H9 (cell line): Measurements from ENCODE around the gene CAGE1. TPM values are rescaled to one million over a fixed set of nuclear protein-coding genes. Genes with fewer than 3 reads are reported as not detected.

Experiments used
- DNase-seq: peaks from one replicate; pipeline ENCODE4 v3.0.0-alpha.2; 2017
- H2AFZ ChIP-seq: one replicate; pipeline ENCODE4 v1.6.1; 2013; ENCODE audit warnings: mild to moderate bottlenecking, low read length, control low read depth, moderate library complexity
- H2AK5ac ChIP-seq: 2 replicates; pipeline ENCODE4 v1.6.1; 2013; ENCODE audit warnings: low read length, control low read depth, mixed read lengths; ENCODE audit not compliant: insufficient read length
- H2BK120ac ChIP-seq: one replicate; pipeline ENCODE4 v1.6.1; 2013; ENCODE audit warnings: low read depth, mild to moderate bottlenecking, low read length, control low read depth, inconsistent platforms; ENCODE audit not compliant: poor library complexity, severe bottlenecking
- H2BK12ac ChIP-seq: 2 replicates; pipeline ENCODE4 v1.6.1; 2013; ENCODE audit warnings: low read length, control low read depth, mixed read lengths, low read depth; ENCODE audit not compliant: insufficient read length
- H2BK15ac ChIP-seq: 2 replicates; pipeline ENCODE4 v1.6.1; 2013; ENCODE audit warnings: low read depth, low read length, control low read depth
- H2BK20ac ChIP-seq: one replicate; pipeline ENCODE4 v1.6.1; 2013; ENCODE audit warnings: low read depth, mild to moderate bottlenecking, low read length, control low read depth, inconsistent platforms; ENCODE audit not compliant: poor library complexity, severe bottlenecking
- H2BK5ac ChIP-seq: 2 replicates; pipeline ENCODE4 v1.6.1; 2013; ENCODE audit warnings: low read length, control low read depth, mixed read lengths; ENCODE audit not compliant: insufficient read length
- H3K14ac ChIP-seq: 2 replicates; pipeline ENCODE4 v1.6.1; 2013; ENCODE audit warnings: low read length, control low read depth; ENCODE audit not compliant: insufficient read depth
- H3K18ac ChIP-seq: 2 replicates; pipeline ENCODE4 v1.6.1; 2013; ENCODE audit warnings: low read depth, mild to moderate bottlenecking, mixed read lengths, low read length, control low read depth; ENCODE audit not compliant: insufficient read length
- H3K23ac ChIP-seq: 2 replicates; pipeline ENCODE4 v1.6.1; 2013; ENCODE audit warnings: low read length, control low read depth, mixed read lengths, low read depth; ENCODE audit not compliant: insufficient read length
- H3K23me2 ChIP-seq: 2 replicates; pipeline ENCODE4 v1.6.1; 2013; ENCODE audit warnings: low read depth, mild to moderate bottlenecking, mixed read lengths, low read length, control low read depth; ENCODE audit not compliant: insufficient read length, poor library complexity, severe bottlenecking
- H3K27ac ChIP-seq: 2 replicates; pipeline ENCODE4 v1.5.1; 2013; ENCODE audit warnings: low read length, control low read depth, mixed read lengths, low read depth; ENCODE audit not compliant: insufficient read length
- H3K27me3 ChIP-seq: 2 replicates; pipeline ENCODE4 v1.6.1; 2013; ENCODE audit warnings: low read length, control low read depth, inconsistent platforms; ENCODE audit not compliant: insufficient read depth
- H3K4ac ChIP-seq: 2 replicates; pipeline ENCODE4 v1.6.1; 2013; ENCODE audit warnings: low read depth, mild to moderate bottlenecking, control low read depth, inconsistent platforms, low read length, moderate library complexity
- H3K4me1 ChIP-seq: 2 replicates; pipeline ENCODE4 v1.6.1; 2013; ENCODE audit warnings: low read length, control low read depth, inconsistent platforms; ENCODE audit not compliant: insufficient read depth
- H3K4me2 ChIP-seq: 2 replicates; pipeline ENCODE4 v1.6.1; 2013; ENCODE audit warnings: low read length, control low read depth, mixed read lengths; ENCODE audit not compliant: insufficient read length, insufficient read depth
- H3K56ac ChIP-seq: 2 replicates; pipeline ENCODE4 v1.6.1; 2013; ENCODE audit warnings: low read depth, mild to moderate bottlenecking, mixed read lengths, low read length, control low read depth; ENCODE audit not compliant: insufficient read length
- H3K79me1 ChIP-seq: 2 replicates; pipeline ENCODE4 v1.6.1; 2013; ENCODE audit warnings: low read depth, mild to moderate bottlenecking, moderate library complexity, low read length, control low read depth, inconsistent platforms; ENCODE audit not compliant: insufficient read depth, poor library complexity, severe bottlenecking
- H3K79me2 ChIP-seq: 2 replicates; pipeline ENCODE4 v1.6.1; 2013; ENCODE audit warnings: low read length, control low read depth, inconsistent platforms; ENCODE audit not compliant: insufficient read depth
- H3K9ac ChIP-seq: 2 replicates; pipeline ENCODE4 v1.6.1; 2013; ENCODE audit warnings: low read length, control low read depth, mixed read lengths; ENCODE audit not compliant: insufficient read length; ENCODE audit errors: extremely low read depth
- H3K9me3 ChIP-seq: one replicate; pipeline ENCODE4 v1.6.1; 2013; ENCODE audit warnings: low read depth, low read length, inconsistent platforms; ENCODE audit not compliant: control insufficient read depth
- H3T11ph ChIP-seq: one replicate; pipeline ENCODE4 v1.6.1; 2013; ENCODE audit warnings: mild to moderate bottlenecking, low read length, control low read depth, inconsistent platforms
- H4K20me1 ChIP-seq: one replicate; pipeline ENCODE4 v1.6.1; 2013; ENCODE audit not compliant: control insufficient read depth, insufficient read length, insufficient read depth
- H4K5ac ChIP-seq: 2 replicates; pipeline ENCODE4 v1.6.1; 2013; ENCODE audit warnings: low read depth, mild to moderate bottlenecking, mixed read lengths, low read length, control low read depth; ENCODE audit not compliant: insufficient read length
- H4K8ac ChIP-seq: replicated peaks from 2 replicates; pipeline ENCODE4 v1.6.1; 2013; ENCODE audit warnings: low read length, control low read depth, mixed read lengths, low read depth; ENCODE audit not compliant: insufficient read length
- H4K91ac ChIP-seq: 2 replicates; pipeline ENCODE4 v1.6.1; 2013; ENCODE audit warnings: low read depth, mild to moderate bottlenecking, moderate library complexity, mixed read lengths, low read length, control low read depth; ENCODE audit not compliant: insufficient read length
- H3K27ac Mint-ChIP-seq, 3 experiments: 2 replicates in 2 of 3; 3 replicates in 1 of 3; pipeline ENCODE4 v1.8.0; 2020 to 2021; ENCODE audit warnings: mixed read lengths in 3 of 3, mild to moderate bottlenecking in 1 of 3, moderate library complexity in 1 of 3
- H3K27me3 Mint-ChIP-seq: 2 replicates; pipeline ENCODE4 v1.8.0; 2021; ENCODE audit warnings: low read depth, mild to moderate bottlenecking, moderate library complexity, mixed read lengths
- H3K36me3 Mint-ChIP-seq, 3 experiments: 2 replicates in 2 of 3; 3 replicates in 1 of 3; pipeline ENCODE4 v1.8.0; 2020 to 2021; ENCODE audit warnings: low read depth in 3 of 3, mixed read lengths in 3 of 3; ENCODE audit not compliant: insufficient read depth in 1 of 3
- H3K4me1 Mint-ChIP-seq, 2 experiments: 2 replicates each; pipeline ENCODE4 v1.8.0; 2020; ENCODE audit warnings: mixed read lengths in 2 of 2
- H3K4me3 Mint-ChIP-seq, 2 experiments: 2 replicates in 1 of 2; 3 replicates in 1 of 2; pipeline ENCODE4 v1.8.0; 2020 to 2021; ENCODE audit warnings: mild to moderate bottlenecking in 2 of 2, mixed read lengths in 2 of 2, moderate library complexity in 1 of 2
- H3K9me3 Mint-ChIP-seq, 2 experiments: 2 replicates in 1 of 2; 3 replicates in 1 of 2; pipeline ENCODE4 v1.8.0; 2020; ENCODE audit warnings: mild to moderate bottlenecking in 2 of 2, mixed read lengths in 2 of 2, moderate library complexity in 1 of 2
- WGBS: extraction: QIAGEN DNeasy Blood & Tissue Kit; methylation state at CpG from one replicate; pipeline ENCODE4 v1.1.7; 2013; ENCODE audit warnings: missing lambda C conversion rate, low lambda C conversion rate, mixed read lengths; ENCODE audit not compliant: insufficient read length; ENCODE audit errors: extremely low coverage; 5-methylcytosine and 5-hydroxymethylcytosine counted together
- total RNA-seq: library from RNA; stranded (reverse); gene quantifications from 2 replicates; pipeline ENCODE4 v1.2.1, GENCODE V29; 2021
- TF ChIP-seq, protein P1 (sequence below): fragments of 200-600 bp; sonication (generic); conservative IDR thresholded peaks from 3 replicates; pipeline ENCODE4 v1.8.0; 2021; ENCODE audit warnings: antibody characterized with exemption, mild to moderate bottlenecking

Gene CAGE1
- total RNA-seq, 1 experiment from 2014 or later: 0.28 TPM

GRCh38 chr6:7317538-7317937 lies 72.0 kb downstream of the CAGE1 start:
- H3K79me2 ChIP-seq: no peaks in the 10 kb centered on the region
- no peak overlapping the region for H2AK5ac ChIP-seq
- no peak overlapping the region for H2BK20ac ChIP-seq
- Mint-ChIP-seq H3K4me1 (0 out of 4 replicates have a peak, but pooled peaks cover 0 to 3% of the 10 kb centered on the region in 2 experiments), H3K27ac (no peak overlapping the region), H3K36me3 (no peaks in the 10 kb centered on the region; a peak in 2 of 7 replicates), H3K4me3 (no peak overlapping the region), H3K27me3 (no peaks in the 10 kb centered on the region; the same call in 1 of the 2 replicates), H3K9me3 (no peaks in the 10 kb centered on the region)
- TF ChIP-seq, protein P1, sequence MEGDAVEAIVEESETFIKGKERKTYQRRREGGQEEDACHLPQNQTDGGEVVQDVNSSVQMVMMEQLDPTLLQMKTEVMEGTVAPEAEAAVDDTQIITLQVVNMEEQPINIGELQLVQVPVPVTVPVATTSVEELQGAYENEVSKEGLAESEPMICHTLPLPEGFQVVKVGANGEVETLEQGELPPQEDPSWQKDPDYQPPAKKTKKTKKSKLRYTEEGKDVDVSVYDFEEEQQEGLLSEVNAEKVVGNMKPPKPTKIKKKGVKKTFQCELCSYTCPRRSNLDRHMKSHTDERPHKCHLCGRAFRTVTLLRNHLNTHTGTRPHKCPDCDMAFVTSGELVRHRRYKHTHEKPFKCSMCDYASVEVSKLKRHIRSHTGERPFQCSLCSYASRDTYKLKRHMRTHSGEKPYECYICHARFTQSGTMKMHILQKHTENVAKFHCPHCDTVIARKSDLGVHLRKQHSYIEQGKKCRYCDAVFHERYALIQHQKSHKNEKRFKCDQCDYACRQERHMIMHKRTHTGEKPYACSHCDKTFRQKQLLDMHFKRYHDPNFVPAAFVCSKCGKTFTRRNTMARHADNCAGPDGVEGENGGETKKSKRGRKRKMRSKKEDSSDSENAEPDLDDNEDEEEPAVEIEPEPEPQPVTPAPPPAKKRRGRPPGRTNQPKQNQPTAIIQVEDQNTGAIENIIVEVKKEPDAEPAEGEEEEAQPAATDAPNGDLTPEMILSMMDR: no peak
- H3T11ph ChIP-seq: no peak overlapping the region
- no peaks in the 10 kb centered on the region for H3K9me3 ChIP-seq
- no peak overlapping the region for H3K9ac ChIP-seq
- no peaks in the 10 kb centered on the region for H3K27me3 ChIP-seq
- H3K14ac ChIP-seq: no peak overlapping the region
- H3K27ac ChIP-seq: no peak overlapping the region
- H3K18ac ChIP-seq: no peak overlapping the region
- H3K23me2 ChIP-seq: no peaks in the 10 kb centered on the region
- no CpG with 5 or more reads among the region's 9 CpGs for WGBS
- H3K56ac ChIP-seq: no peak overlapping the region
- no peak overlapping the region for H2BK120ac ChIP-seq
- DNase-seq: no peak
- no peak overlapping the region for H2BK12ac ChIP-seq
- H3K4ac ChIP-seq: no peak overlapping the region
- no peak overlapping the region for H2BK15ac ChIP-seq
- no peaks in the 10 kb centered on the region for H3K4me1 ChIP-seq
- no peak overlapping the region for H4K8ac ChIP-seq
- no peak overlapping the region for H2AFZ ChIP-seq
- H3K23ac ChIP-seq: no peak overlapping the region
- no peak overlapping the region for H4K5ac ChIP-seq
- no peak overlapping the region for H4K91ac ChIP-seq
- no peaks in the 10 kb centered on the region for H3K79me1 ChIP-seq
- H4K20me1 ChIP-seq: no peaks in the 10 kb centered on the region
- no peak overlapping the region for H3K4me2 ChIP-seq
- no peak overlapping the region for H2BK5ac ChIP-seq
